Panc1 (cell line): ENCODE results near the gene CCSER2. TPM values are rescaled to one million over a fixed set of nuclear protein-coding genes. Genes with fewer than 3 reads are reported as not detected.

Experiments
- ATAC-seq: fragments of 200-7000 bp; cut with Tn5 transposase; 2 replicates; pipeline ENCODE4 v1.9.1; 2020; ENCODE audit warnings: mild to moderate bottlenecking, moderate library complexity
- BruUV-seq: library from RNA; stranded (reverse); fragments of 400-500 nt; replicated peaks from 2 replicates; lab custom pipeline; 2021; lab: Mats Ljungman, UMichigan
- CTCF ChIA-PET: fragments of 300-600 bp; sonication (Branson Sonifier 250); formaldehyde crosslinking; loops from one replicate; lab custom pipeline; 2022; ENCODE audit warnings: antibody characterized with exemption; lab: Charles Lee
- POLR2A ChIA-PET: fragments of 300-600 bp; sonication (Branson Sonifier 250); formaldehyde crosslinking; loops from one replicate; lab custom pipeline; 2022; ENCODE audit warnings: antibody characterized with exemption; lab: Charles Lee
- DNase-seq: peaks from one replicate; pipeline ENCODE4 v3.0.0-alpha.2; 2010; ENCODE audit warnings: low read depth, low spot score
- H3K27ac ChIP-seq: 2 replicates; pipeline ENCODE4 v1.5.1; 2011; ENCODE audit warnings: mild to moderate bottlenecking, low read length, inconsistent platforms
- H3K27me3 ChIP-seq: fragments of 200-500 bp; sonication (Bioruptor generic); 2 replicates; pipeline ENCODE4 v1.6.0; 2014; ENCODE audit warnings: low read length, inconsistent platforms; ENCODE audit not compliant: control insufficient read depth, insufficient read depth
- H3K36me3 ChIP-seq: fragments of 200-500 bp; sonication (Bioruptor generic); 2 replicates; pipeline ENCODE4 v1.5.1; 2014; ENCODE audit warnings: inconsistent platforms, mild to moderate bottlenecking, low read length, moderate library complexity; ENCODE audit not compliant: control insufficient read depth, insufficient read depth
- H3K4me1 ChIP-seq: 2 replicates; pipeline ENCODE4 v1.5.1; 2011; ENCODE audit warnings: inconsistent platforms, mild to moderate bottlenecking, low read length, moderate library complexity; ENCODE audit not compliant: control insufficient read depth, insufficient read depth
- H3K4me3 ChIP-seq, 2 experiments: 2 replicates each; pipeline ENCODE4 v1.5.1; 2011 to 2012; ENCODE audit warnings: low read depth in 2 of 2, low read length in 2 of 2, mild to moderate bottlenecking in 2 of 2, inconsistent platforms in 1 of 2, moderate library complexity in 1 of 2
- H3K9me3 ChIP-seq: fragments of 200-500 bp; sonication (Bioruptor generic); 2 replicates; pipeline ENCODE4 v1.5.1; 2014; ENCODE audit warnings: low read depth, mild to moderate bottlenecking, inconsistent platforms, low read length, moderate library complexity; ENCODE audit not compliant: control insufficient read depth, insufficient read depth
- CTCF ChIP-seq: fragments of 450-650 bp; IDR thresholded peaks from 2 replicates; pipeline ENCODE4 v1.5.1; 2017; ENCODE audit warnings: mild to moderate bottlenecking
- POLR2AphosphoS5 ChIP-seq: IDR thresholded peaks from 2 replicates; pipeline ENCODE4 v1.6.1; 2012; ENCODE audit warnings: mild to moderate bottlenecking, low read depth, low read length, moderate library complexity
- REST ChIP-seq, 2 experiments: IDR thresholded peaks; 2 replicates each; pipeline ENCODE4 v1.6.1; 2011 to 2012; ENCODE audit warnings: low read depth in 2 of 2, control low read depth in 1 of 2, low read length in 1 of 2, mild to moderate bottlenecking in 1 of 2, moderate library complexity in 1 of 2; ENCODE audit not compliant: insufficient read depth in 1 of 2
- SIN3A ChIP-seq: IDR thresholded peaks from 2 replicates; pipeline ENCODE4 v1.6.1; 2012; ENCODE audit warnings: low read depth, mild to moderate bottlenecking, low read length, moderate library complexity, borderline replicate concordance; ENCODE audit not compliant: insufficient read depth
- TCF7L2 ChIP-seq: IDR thresholded peaks from 2 replicates; pipeline ENCODE4 v1.6.1; 2011; ENCODE audit warnings: mild to moderate bottlenecking, low read depth, low read length, inconsistent platforms
- in situ Hi-C: cut with HindIII; loops from 2 replicates; pipeline ENCODE4 v1.10.0; 2016; ENCODE audit warnings: low sequenced_read_pairs, low pct_unique_long_range_greater_than_20kb
- intact Hi-C: fragments of 100-400 bp; cut with micrococcal nuclease; formaldehyde crosslinking; loops from one replicate; pipeline ENCODE4 v1.10.0; 2022; ENCODE audit not compliant: unreplicated experiment
- total RNA-seq: library from RNA; stranded (reverse); gene quantifications from one replicate; pipeline ENCODE4 v1.2.1, GENCODE V29; 2021; ENCODE audit not compliant: unreplicated experiment

Gene CCSER2
- total RNA-seq, 1 experiment from 2014 or later = 63.7 TPM

GRCh38 chr10:84550756-84551436 lies 222.5 kb downstream of the CCSER2 start:
- TF ChIP-seq REST (IDR thresholded peaks at IDR 0.05; ENCODE audit: insufficient read depth in 1 of 2, low read depth in 2 of 2, low read length in 1 of 2) = no peak
- no peak for TF ChIP-seq POLR2AphosphoS5
- no peak for TF ChIP-seq TCF7L2
- TF ChIP-seq CTCF = no peak
- no peak for TF ChIP-seq SIN3A
- no TSS peak for BruUV-seq
- intact Hi-C loops (loop anchor here (10.0 kb wide), 1 partner anchor 1824 kb away; no protein-coding TSS in a partner anchor), in situ Hi-C loops (no loop called here)
- Histone ChIP-seq H3K4me1 (no peaks in the 10 kb centered on the region), H3K27ac (no peak overlapping the region), H3K4me3 (no peak overlapping the region), H3K9me3 (no peaks in the 10 kb centered on the region), H3K27me3 (peaks cover 19% of the 10 kb centered on the region), H3K36me3 (no peaks in the 10 kb centered on the region)
- POLR2A ChIA-PET = no interaction called here
- CTCF ChIA-PET = interaction anchor here (0.6 kb wide), 1 partner anchor 378 kb away, joined by 3 read pairs; no protein-coding TSS in a partner anchor
- no peak for DNase-seq
- ATAC-seq = no peak

GRCh38 chr10:84551437-84552120 lies 223.2 kb downstream of the CCSER2 start:
- no peak for DNase-seq
- peaks cover 19% of the 10 kb centered on the region for H3K27me3 ChIP-seq
- CTCF ChIA-PET = interaction anchor here (0.6 kb wide), 1 partner anchor 378 kb away, joined by 3 read pairs; no protein-coding TSS in a partner anchor
- ATAC-seq = no peak
- H3K4me3 ChIP-seq = no peak overlapping the region
- no peaks in the 10 kb centered on the region for H3K36me3 ChIP-seq
- no peak for TF ChIP-seq CTCF
- no peak for TF ChIP-seq SIN3A
- TF ChIP-seq REST (IDR thresholded peaks at IDR 0.05; ENCODE audit: insufficient read depth in 1 of 2, low read depth in 2 of 2, low read length in 1 of 2) = no peak
- TF ChIP-seq POLR2AphosphoS5 = no peak
- no peak for TF ChIP-seq TCF7L2
- POLR2A ChIA-PET = no interaction called here
- intact Hi-C loops (loop anchor here (10.0 kb wide), 1 partner anchor 1823 kb away; no protein-coding TSS in a partner anchor), in situ Hi-C loops (no loop called here)
- H3K4me1 ChIP-seq = no peaks in the 10 kb centered on the region
- no TSS peak for BruUV-seq
- H3K9me3 ChIP-seq = no peaks in the 10 kb centered on the region
- H3K27ac ChIP-seq = no peak overlapping the region
